ENCODE results near the gene RSAD2.
"Not testable (repeated sequence)": the region's sequence is repeated elsewhere in the genome, so short reads cannot be mapped to it uniquely, and the experiment has no call there.

The RSAD2 gene

GRCh38 chr2:6883448-6884122 is 6.0 kb downstream of the RSAD2 start:
- Histone ChIP-seq H3K36me3 (ENCODE audit: insufficient read depth, low read length) (no peaks in the 10 kb centered on the region), H3K9me3 (ENCODE audit: insufficient read depth, low read depth, low read length) (peaks cover 18% of the 10 kb centered on the region; the same call in 1 of the 2 replicates), H3K9ac (ENCODE audit: low read depth, low read length) (no peak overlapping the region), H3K27me3 (ENCODE audit: insufficient read depth, low read length) (no peaks in the 10 kb centered on the region), H3K4me3 (ENCODE audit: low read length) (no peak overlapping the region), H3K4me1 (ENCODE audit: insufficient read depth, low read length) (no peaks in the 10 kb centered on the region), H3K27ac (ENCODE audit: low read depth, low read length) (no peak overlapping the region)
- WGBS, result 88% methylated on average over 7 of the region's 7 CpGs

- H3K36me3 ChIP-seq (ENCODE audit: insufficient read depth, low read length), result no peaks in the 10 kb centered on the region
- H3K9me3 ChIP-seq (ENCODE audit: insufficient read depth, low read depth, low read length), result 0 out of 2 replicates have a peak, but pooled peaks cover 7% of the 10 kb centered on the region
- no peaks in the 10 kb centered on the region for H3K27me3 ChIP-seq (ENCODE audit: insufficient read depth, low read length)
- H3K4me1 ChIP-seq (ENCODE audit: insufficient read depth, low read length), result no peaks in the 10 kb centered on the region
- no peak overlapping the region for H3K27ac ChIP-seq (ENCODE audit: low read depth, low read length)
- WGBS, result 86% methylated on average over 2 of the region's 2 CpGs
- no peak overlapping the region for H3K4me3 ChIP-seq (ENCODE audit: low read length)
- H3K9ac ChIP-seq (ENCODE audit: low read depth, low read length), result no peak overlapping the region
Measured at GRCh38 chr2:6885551-6885950, 8.0 kb downstream of the RSAD2 start.

GRCh38 chr2:6885968-6886367 is 8.4 kb downstream of the RSAD2 start:
- Histone ChIP-seq H3K4me1 (ENCODE audit: insufficient read depth, low read length) (no peaks in the 10 kb centered on the region), H3K9me3 (ENCODE audit: insufficient read depth, low read depth, low read length) (0 out of 2 replicates have a peak, but pooled peaks cover 5% of the 10 kb centered on the region), H3K27ac (ENCODE audit: low read depth, low read length) (no peak overlapping the region), H3K27me3 (ENCODE audit: insufficient read depth, low read length) (no peaks in the 10 kb centered on the region), H3K9ac (ENCODE audit: low read depth, low read length) (no peak overlapping the region), H3K4me3 (ENCODE audit: low read length) (no peak overlapping the region), H3K36me3 (ENCODE audit: insufficient read depth, low read length) (no peaks in the 10 kb centered on the region)
- WGBS, result 81% methylated on average over 3 of the region's 3 CpGs

DNA sequence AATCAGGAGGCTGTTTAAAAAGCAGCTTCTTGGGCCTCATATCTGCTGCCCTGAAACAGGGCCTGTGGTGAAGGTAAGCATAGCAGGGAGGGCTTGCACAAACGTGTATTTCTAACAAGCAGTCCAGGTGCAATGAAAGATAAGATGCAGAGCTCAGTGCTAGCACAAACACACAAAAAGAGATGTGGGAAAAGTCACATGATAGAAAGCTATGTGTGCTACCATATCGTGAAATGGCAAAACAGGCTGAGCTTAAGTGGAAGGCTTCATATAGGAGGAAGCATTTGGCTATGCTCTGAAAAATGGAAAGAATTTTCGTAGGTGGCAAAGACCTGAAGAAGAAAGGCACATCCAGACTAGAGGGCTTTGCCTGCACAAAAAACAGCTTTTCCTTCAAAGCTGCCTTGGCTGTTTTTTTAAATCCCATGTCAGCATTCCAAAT is 10.2 kb downstream of the RSAD2 start:
- H3K4me3 ChIP-seq (ENCODE audit: low read length), result no peak overlapping the region
- WGBS, result 86% methylated on average over 3 of the region's 3 CpGs
- no peaks in the 10 kb centered on the region for H3K9me3 ChIP-seq (ENCODE audit: insufficient read depth, low read depth, low read length)
- H3K9ac ChIP-seq (ENCODE audit: low read depth, low read length), result no peak overlapping the region
- H3K4me1 ChIP-seq (ENCODE audit: insufficient read depth, low read length), result no peaks in the 10 kb centered on the region
- no peaks in the 10 kb centered on the region for H3K27me3 ChIP-seq (ENCODE audit: insufficient read depth, low read length)
- H3K27ac ChIP-seq (ENCODE audit: low read depth, low read length), result no peak overlapping the region
- no peaks in the 10 kb centered on the region for H3K36me3 ChIP-seq (ENCODE audit: insufficient read depth, low read length)

GRCh38 chr2:6888724-6889123 is 11.1 kb downstream of the RSAD2 start:
- no peak overlapping the region for H3K4me3 ChIP-seq (ENCODE audit: low read length)
- H3K27me3 ChIP-seq (ENCODE audit: insufficient read depth, low read length), result no peaks in the 10 kb centered on the region
- H3K9ac ChIP-seq (ENCODE audit: low read depth, low read length), result no peak overlapping the region
- no peaks in the 10 kb centered on the region for H3K36me3 ChIP-seq (ENCODE audit: insufficient read depth, low read length)
- WGBS, result 92% methylated on average over 4 of the region's 4 CpGs
- H3K4me1 ChIP-seq (ENCODE audit: insufficient read depth, low read length), result no peaks in the 10 kb centered on the region
- no peaks in the 10 kb centered on the region for H3K9me3 ChIP-seq (ENCODE audit: insufficient read depth, low read depth, low read length)
- H3K27ac ChIP-seq (ENCODE audit: low read depth, low read length), result no peak overlapping the region

DNA sequence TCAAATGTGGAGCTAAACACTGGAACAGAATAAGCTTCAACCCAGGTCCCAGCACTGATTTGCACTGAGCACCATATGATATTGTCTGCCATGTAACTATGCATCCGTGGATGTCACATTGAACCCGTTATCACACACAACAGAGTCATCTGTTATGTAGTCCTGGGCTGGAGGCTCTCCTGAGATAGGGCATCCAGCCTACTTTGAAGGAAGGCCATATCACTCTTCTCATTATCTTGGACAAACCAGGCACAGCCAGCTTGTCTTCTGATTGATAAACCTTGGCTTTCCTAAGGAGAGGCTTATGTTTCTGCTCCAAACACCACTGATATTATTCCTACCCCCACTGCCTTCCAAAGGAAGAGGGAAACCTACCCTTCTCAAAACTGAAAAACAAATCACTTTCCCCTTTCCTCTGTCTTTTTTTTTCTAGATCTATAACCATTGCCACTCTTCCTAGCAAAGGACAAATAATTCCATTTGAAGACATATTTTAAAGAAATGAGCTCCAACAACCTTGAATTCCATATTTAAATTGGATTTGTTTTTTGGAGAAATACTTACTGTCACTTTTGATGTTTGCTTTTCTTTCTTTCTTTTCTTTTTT is 16.4 kb downstream of the RSAD2 start:
- Histone ChIP-seq H3K36me3 (ENCODE audit: insufficient read depth, low read length) (no peaks in the 10 kb centered on the region), H3K9ac (ENCODE audit: low read depth, low read length) (no peak overlapping the region), H3K4me1 (ENCODE audit: insufficient read depth, low read length) (no peaks in the 10 kb centered on the region), H3K9me3 (ENCODE audit: insufficient read depth, low read depth, low read length) (no peaks in the 10 kb centered on the region), H3K4me3 (ENCODE audit: low read length) (no peak overlapping the region), H3K27ac (ENCODE audit: low read depth, low read length) (no peak overlapping the region), H3K27me3 (ENCODE audit: insufficient read depth, low read length) (no peaks in the 10 kb centered on the region)
- 93% methylated on average over 2 of the region's 2 CpGs for WGBS

- Histone ChIP-seq H3K36me3 (ENCODE audit: insufficient read depth, low read length) (no peaks in the 10 kb centered on the region), H3K9ac (ENCODE audit: low read depth, low read length) (no peak overlapping the region), H3K27ac (ENCODE audit: low read depth, low read length) (no peak overlapping the region), H3K9me3 (ENCODE audit: insufficient read depth, low read depth, low read length) (no peaks in the 10 kb centered on the region), H3K4me1 (ENCODE audit: insufficient read depth, low read length) (no peaks in the 10 kb centered on the region), H3K27me3 (ENCODE audit: insufficient read depth, low read length) (no peaks in the 10 kb centered on the region), H3K4me3 (ENCODE audit: low read length) (no peak overlapping the region)
- WGBS, result 83% methylated on average over 5 of the region's 5 CpGs
Measured at GRCh38 chr2:6896930-6897759, 19.6 kb downstream of the RSAD2 start.

DNA sequence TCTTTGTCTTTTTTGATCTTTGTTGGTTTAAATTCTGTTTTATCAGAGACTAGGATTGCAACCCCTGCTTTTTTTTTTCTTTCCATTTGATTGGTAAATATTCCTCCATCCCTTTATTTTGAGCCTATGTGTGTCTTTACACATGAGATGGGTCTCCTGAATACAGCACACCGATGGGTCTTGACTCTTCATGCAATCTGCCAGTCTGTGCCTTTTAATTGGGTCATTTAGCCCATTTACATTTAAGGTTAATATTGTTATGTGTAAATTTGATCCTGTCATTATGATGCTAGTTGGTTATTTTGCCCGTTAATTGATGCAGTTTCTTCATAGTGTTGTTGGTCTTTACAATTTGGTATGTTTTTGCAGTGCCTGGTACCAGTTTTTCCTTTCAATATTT is 25.0 kb downstream of the RSAD2 start:
- not testable (repeated sequence) for H3K4me1 ChIP-seq (ENCODE audit: insufficient read depth, low read length); H3K9me3 ChIP-seq (ENCODE audit: insufficient read depth, low read depth, low read length); H3K27me3 ChIP-seq (ENCODE audit: insufficient read depth, low read length); H3K4me3 ChIP-seq (ENCODE audit: low read length); H3K36me3 ChIP-seq (ENCODE audit: insufficient read depth, low read length); H3K27ac ChIP-seq (ENCODE audit: low read depth, low read length); H3K9ac ChIP-seq (ENCODE audit: low read depth, low read length)
- 94% methylated on average over 2 of the region's 2 CpGs for WGBS

GRCh38 chr2:6905668-6906067 is 28.1 kb downstream of the RSAD2 start:
- Histone ChIP-seq H3K9ac (ENCODE audit: low read depth, low read length) (no peak overlapping the region), H3K9me3 (ENCODE audit: insufficient read depth, low read depth, low read length) (no peaks in the 10 kb centered on the region), H3K36me3 (ENCODE audit: insufficient read depth, low read length) (no peaks in the 10 kb centered on the region), H3K4me3 (ENCODE audit: low read length) (no peak overlapping the region), H3K27ac (ENCODE audit: low read depth, low read length) (no peak overlapping the region), H3K4me1 (ENCODE audit: insufficient read depth, low read length) (no peaks in the 10 kb centered on the region), H3K27me3 (ENCODE audit: insufficient read depth, low read length) (no peaks in the 10 kb centered on the region)
- 83% methylated on average over 1 of the region's 1 CpG for WGBS

DNA sequence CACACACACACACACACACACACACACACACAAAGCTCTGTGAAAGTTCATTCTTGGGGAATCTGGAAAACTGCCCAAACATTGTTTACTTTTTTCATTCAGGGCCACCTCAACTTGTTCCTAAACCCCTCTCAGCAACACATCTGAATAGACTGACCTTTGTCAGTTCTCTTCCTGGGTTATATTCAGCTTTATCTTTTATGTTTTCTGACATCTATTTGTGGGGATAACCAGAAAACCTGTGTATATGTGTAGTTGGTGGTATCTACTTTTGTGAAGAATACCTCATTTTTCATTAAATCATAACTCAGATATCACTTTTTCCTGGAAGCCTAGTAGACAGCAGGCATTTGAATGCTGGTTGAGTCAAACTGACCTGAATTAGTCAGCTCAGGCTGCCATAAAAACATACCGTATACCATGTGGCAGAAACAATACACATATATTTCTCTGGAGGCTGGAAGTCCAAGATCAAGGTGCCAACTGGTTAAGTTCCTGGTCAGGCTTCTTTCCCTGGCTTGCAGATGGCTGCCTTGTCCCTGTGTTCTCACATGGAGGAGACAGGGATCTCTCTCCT is 28.7 kb downstream of the RSAD2 start:
- H3K9me3 ChIP-seq (ENCODE audit: insufficient read depth, low read depth, low read length), result no peaks in the 10 kb centered on the region
- WGBS, result 93% methylated on average over 1 of the region's 1 CpG
- no peaks in the 10 kb centered on the region for H3K36me3 ChIP-seq (ENCODE audit: insufficient read depth, low read length)
- no peak overlapping the region for H3K4me3 ChIP-seq (ENCODE audit: low read length)
- no peaks in the 10 kb centered on the region for H3K4me1 ChIP-seq (ENCODE audit: insufficient read depth, low read length)
- no peak overlapping the region for H3K9ac ChIP-seq (ENCODE audit: low read depth, low read length)
- H3K27me3 ChIP-seq (ENCODE audit: insufficient read depth, low read length), result no peaks in the 10 kb centered on the region
- H3K27ac ChIP-seq (ENCODE audit: low read depth, low read length), result no peak overlapping the region

- no peak overlapping the region for H3K27ac ChIP-seq (ENCODE audit: low read depth, low read length)
- H3K4me1 ChIP-seq (ENCODE audit: insufficient read depth, low read length), result no peaks in the 10 kb centered on the region
- no peak overlapping the region for H3K9ac ChIP-seq (ENCODE audit: low read depth, low read length)
- no peaks in the 10 kb centered on the region for H3K9me3 ChIP-seq (ENCODE audit: insufficient read depth, low read depth, low read length)
- H3K36me3 ChIP-seq (ENCODE audit: insufficient read depth, low read length), result no peaks in the 10 kb centered on the region
- H3K4me3 ChIP-seq (ENCODE audit: low read length), result no peak overlapping the region
- H3K27me3 ChIP-seq (ENCODE audit: insufficient read depth, low read length), result no peaks in the 10 kb centered on the region
- 100% methylated on average over 2 of the region's 2 CpGs for WGBS
Measured at GRCh38 chr2:6908291-6908690, 30.7 kb downstream of the RSAD2 start.
